SIG-M5 treated with dmso at 0.1 percent for 504 hours (cell line): ENCODE measurements around the gene RSAD1.

ENCODE experiments used
- DNase-seq: peaks from one replicate; lab custom pipeline; 2025; ENCODE audit not compliant: unreplicated experiment; lab: John Stamatoyannopoulos, UW

Gene RSAD1

GRCh38 chr17:50491505-50491904 lies 12.8 kb downstream of the RSAD1 start:
- no peak for DNase-seq

- no peak for DNase-seq
Observed at GRCh38 chr17:50492214-50492613, 13.6 kb downstream of the RSAD1 start.

GRCh38 chr17:50493744-50494143 lies 15.1 kb downstream of the RSAD1 start:
- DNase-seq: no peak

GRCh38 chr17:50495217-50495823 lies 16.7 kb downstream of the RSAD1 start:
- no peak for DNase-seq

GRCh38 chr17:50495918-50496317 lies 17.3 kb downstream of the RSAD1 start:
- DNase-seq: no peak

- no peak for DNase-seq
Observed at GRCh38 chr17:50498021-50498874, 19.6 kb downstream of the RSAD1 start.

GRCh38 chr17:50499270-50499669 lies 20.6 kb downstream of the RSAD1 start:
- DNase-seq: no peak

- DNase-seq: no peak
Observed at GRCh38 chr17:50499721-50500120, 21.1 kb downstream of the RSAD1 start.

GRCh38 chr17:50501054-50501453 lies 22.4 kb downstream of the RSAD1 start:
- DNase-seq: peak; percentile 37

- no peak for DNase-seq
Observed at GRCh38 chr17:50502301-50502990, 23.8 kb downstream of the RSAD1 start.

- no peak for DNase-seq
Observed at GRCh38 chr17:50505591-50506130, 27.0 kb downstream of the RSAD1 start.

- DNase-seq: no peak
Observed at GRCh38 chr17:50506298-50506697, 27.6 kb downstream of the RSAD1 start.

GRCh38 chr17:50507871-50508572 lies 29.4 kb downstream of the RSAD1 start, which contains the start of gene MYCBPAP:
MYCBPAP (plus strand) TSS chr17:50508439; CDS start chr17:50508675, 236 bp downstream.
- peak; percentile 61 for DNase-seq

GRCh38 chr17:50508573-50509460 lies 30.2 kb downstream of the RSAD1 start:
- DNase-seq: no peak

GRCh38 chr17:50511058-50511457 lies 32.4 kb downstream of the RSAD1 start:
- DNase-seq: peak; percentile 25

- no peak for DNase-seq
Observed at GRCh38 chr17:50513495-50513894, 34.8 kb downstream of the RSAD1 start.

- DNase-seq: no peak
Observed at GRCh38 chr17:50514388-50514787, 35.7 kb downstream of the RSAD1 start.

GRCh38 chr17:50514936-50515702 lies 36.5 kb downstream of the RSAD1 start:
- no peak for DNase-seq

GRCh38 chr17:50517011-50517410 lies 38.4 kb downstream of the RSAD1 start:
- no peak for DNase-seq
